Neural progenitor cell (in vitro differentiated cells): ENCODE data around the gene VSIG10L2.

Experiments
- EZH2 ChIP-seq: fragments of 200-600 bp; sonication (generic); IDR thresholded peaks from 2 replicates; pipeline ENCODE4 v1.6.1; 2017; ENCODE audit warnings: antibody characterized with exemption, mild to moderate bottlenecking, moderate library complexity
- TF ChIP-seq, protein P1 (sequence below): fragments of 200-600 bp; sonication (generic); IDR thresholded peaks from 2 replicates; pipeline ENCODE4 v1.5.1; 2017; ENCODE audit warnings: antibody characterized with exemption, mild to moderate bottlenecking

DNA sequence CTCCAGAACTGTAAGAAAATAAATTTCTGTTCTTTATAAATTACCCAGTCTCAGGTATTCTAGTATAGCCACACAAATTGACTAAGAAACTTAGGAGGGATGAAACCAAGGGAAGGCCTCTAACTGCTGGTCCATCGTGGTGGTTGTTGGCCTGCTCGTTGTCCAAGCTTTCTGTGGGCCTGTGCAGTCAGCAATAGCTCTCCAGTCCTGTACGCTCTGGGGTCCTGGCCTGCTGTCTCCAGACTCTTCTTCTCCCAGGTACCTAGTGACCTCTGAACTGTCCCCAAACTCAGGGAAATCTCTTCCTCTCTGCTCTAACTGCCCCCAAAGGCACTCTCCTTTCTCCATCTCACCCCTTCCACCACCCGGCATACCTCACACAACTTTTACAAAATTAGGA is 5.7 kb upstream of the VSIG10L2 start:
- no peak for TF ChIP-seq EZH2
- TF ChIP-seq, protein P1, sequence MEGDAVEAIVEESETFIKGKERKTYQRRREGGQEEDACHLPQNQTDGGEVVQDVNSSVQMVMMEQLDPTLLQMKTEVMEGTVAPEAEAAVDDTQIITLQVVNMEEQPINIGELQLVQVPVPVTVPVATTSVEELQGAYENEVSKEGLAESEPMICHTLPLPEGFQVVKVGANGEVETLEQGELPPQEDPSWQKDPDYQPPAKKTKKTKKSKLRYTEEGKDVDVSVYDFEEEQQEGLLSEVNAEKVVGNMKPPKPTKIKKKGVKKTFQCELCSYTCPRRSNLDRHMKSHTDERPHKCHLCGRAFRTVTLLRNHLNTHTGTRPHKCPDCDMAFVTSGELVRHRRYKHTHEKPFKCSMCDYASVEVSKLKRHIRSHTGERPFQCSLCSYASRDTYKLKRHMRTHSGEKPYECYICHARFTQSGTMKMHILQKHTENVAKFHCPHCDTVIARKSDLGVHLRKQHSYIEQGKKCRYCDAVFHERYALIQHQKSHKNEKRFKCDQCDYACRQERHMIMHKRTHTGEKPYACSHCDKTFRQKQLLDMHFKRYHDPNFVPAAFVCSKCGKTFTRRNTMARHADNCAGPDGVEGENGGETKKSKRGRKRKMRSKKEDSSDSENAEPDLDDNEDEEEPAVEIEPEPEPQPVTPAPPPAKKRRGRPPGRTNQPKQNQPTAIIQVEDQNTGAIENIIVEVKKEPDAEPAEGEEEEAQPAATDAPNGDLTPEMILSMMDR = no peak
